Amniotic epithelial cell (primary cell): ENCODE results near the gene DEF6.

ENCODE experiments used
- DNase-seq: peaks from one replicate; pipeline ENCODE4 v3.0.0-alpha.2; 2010; ENCODE audit warnings: low read depth

DEF6 gene

GRCh38 chr6:35297601-35298481, at the start of gene DEF6:
TSS of gene DEF6 (plus strand) at chr6:35297818. CDS start at chr6:35297857, 39 bp downstream.
- peak; percentile 80 for DNase-seq

- peak; percentile 20 for DNase-seq
Measured at GRCh38 chr6:35248300-35248699, 49.3 kb upstream of the DEF6 start.

GRCh38 chr6:35248965-35249364, 48.7 kb upstream of the DEF6 start:
- no peak for DNase-seq

GRCh38 chr6:35251949-35252348, 45.7 kb upstream of the DEF6 start:
- no peak for DNase-seq

- DNase-seq, result no peak
Measured at GRCh38 chr6:35253249-35253648, 44.4 kb upstream of the DEF6 start.

- DNase-seq, result no peak
Measured at GRCh38 chr6:35258336-35258735, 39.3 kb upstream of the DEF6 start.

- peak; percentile 43 for DNase-seq
Measured at GRCh38 chr6:35258858-35259193, 38.8 kb upstream of the DEF6 start.

- peak; percentile 92 for DNase-seq
Measured at GRCh38 chr6:35259194-35259947, 38.2 kb upstream of the DEF6 start, which contains the start of gene ZNF76. TSS of gene ZNF76 (plus strand) at chr6:35259735. CDS start at chr6:35281152, 21,417 bp downstream.

- DNase-seq, result peak; percentile 48
Measured at GRCh38 chr6:35259948-35260590, 37.5 kb upstream of the DEF6 start.

GRCh38 chr6:35260591-35261570, 36.7 kb upstream of the DEF6 start:
- peak; percentile 26 for DNase-seq

GRCh38 chr6:35262596-35262995, 35.0 kb upstream of the DEF6 start:
- DNase-seq, result peak; percentile 28

- DNase-seq, result no peak
Measured at GRCh38 chr6:35264550-35265274, 32.9 kb upstream of the DEF6 start.

GRCh38 chr6:35265523-35265922, 32.1 kb upstream of the DEF6 start:
- DNase-seq, result no peak

GRCh38 chr6:35267446-35267845, 30.2 kb upstream of the DEF6 start:
- DNase-seq, result no peak

GRCh38 chr6:35267897-35268296, 29.7 kb upstream of the DEF6 start:
- no peak for DNase-seq

GRCh38 chr6:35272005-35272404, 25.6 kb upstream of the DEF6 start:
- DNase-seq, result no peak

- DNase-seq, result no peak
Measured at GRCh38 chr6:35273822-35274559, 23.6 kb upstream of the DEF6 start.

GRCh38 chr6:35275744-35276260, 21.8 kb upstream of the DEF6 start:
- DNase-seq, result no peak

GRCh38 chr6:35278708-35279107, 18.9 kb upstream of the DEF6 start:
- DNase-seq, result no peak

GRCh38 chr6:35280903-35281302, 16.7 kb upstream of the DEF6 start:
- no peak for DNase-seq
